ENCODE data around the gene EDNRB. TPM values are rescaled to one million over a fixed set of nuclear protein-coding genes. Genes with fewer than 3 reads are reported as not detected.
"Not testable (repeated sequence)": the region's sequence is repeated elsewhere in the genome, so short reads cannot be mapped to it uniquely, and the experiment has no call there.

Gene EDNRB
- polyA plus RNA-seq, 1 donor (not counting 4 experiments of a cell fraction or from before 2014, with no cell fraction given) = 0.01 TPM

DNA sequence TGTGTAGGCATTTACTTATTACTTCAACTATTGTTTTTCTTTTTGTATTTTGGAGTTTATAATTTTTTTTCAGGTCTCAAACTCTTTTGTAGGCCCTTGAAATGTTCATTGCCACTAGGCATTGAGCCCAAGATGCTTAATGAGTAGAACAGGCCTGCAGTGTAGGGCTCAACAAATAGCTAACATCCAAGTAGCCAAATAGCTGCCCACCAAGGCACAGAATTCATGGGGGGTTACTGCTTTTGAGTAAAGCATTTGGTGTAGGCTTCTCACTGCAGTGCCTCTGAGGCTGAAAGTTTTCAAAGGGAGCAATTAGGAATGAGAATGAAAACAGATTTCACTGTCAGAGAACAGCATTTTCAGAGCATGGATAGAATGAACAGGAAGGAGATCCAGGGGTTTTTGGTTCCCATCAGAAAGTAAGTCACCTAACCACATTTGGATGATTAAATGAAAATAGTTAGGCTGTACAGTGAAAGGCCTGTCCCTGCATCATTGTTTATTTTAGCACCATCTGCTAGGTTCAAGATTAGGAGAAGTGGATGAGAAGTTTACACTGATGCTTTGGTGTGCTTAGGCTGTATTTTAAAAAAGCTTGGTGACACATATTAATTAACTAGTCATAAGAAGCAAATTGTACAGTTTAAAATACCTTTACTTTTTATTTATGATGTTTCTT lies 61.0 kb downstream of the EDNRB start:
- no peak overlapping the region for H3K4me3 ChIP-seq (ENCODE audit: control insufficient read depth in 2 of 3, extremely low read depth in 1 of 3, insufficient read depth in 2 of 3, low read depth in 1 of 3, low read length in 3 of 3)
- H4K20me1 ChIP-seq (ENCODE audit: control insufficient read depth, extremely low read depth, insufficient read depth, low read length) = no peaks in the 10 kb centered on the region
- no peak overlapping the region for H3K27ac ChIP-seq (ENCODE audit: control insufficient read depth, insufficient read depth, low read length)
- H3K9me1 ChIP-seq (ENCODE audit: control insufficient read depth, extremely low read depth, insufficient read depth, low read length) = no peaks in the 10 kb centered on the region
- TF ChIP-seq, protein P1, sequence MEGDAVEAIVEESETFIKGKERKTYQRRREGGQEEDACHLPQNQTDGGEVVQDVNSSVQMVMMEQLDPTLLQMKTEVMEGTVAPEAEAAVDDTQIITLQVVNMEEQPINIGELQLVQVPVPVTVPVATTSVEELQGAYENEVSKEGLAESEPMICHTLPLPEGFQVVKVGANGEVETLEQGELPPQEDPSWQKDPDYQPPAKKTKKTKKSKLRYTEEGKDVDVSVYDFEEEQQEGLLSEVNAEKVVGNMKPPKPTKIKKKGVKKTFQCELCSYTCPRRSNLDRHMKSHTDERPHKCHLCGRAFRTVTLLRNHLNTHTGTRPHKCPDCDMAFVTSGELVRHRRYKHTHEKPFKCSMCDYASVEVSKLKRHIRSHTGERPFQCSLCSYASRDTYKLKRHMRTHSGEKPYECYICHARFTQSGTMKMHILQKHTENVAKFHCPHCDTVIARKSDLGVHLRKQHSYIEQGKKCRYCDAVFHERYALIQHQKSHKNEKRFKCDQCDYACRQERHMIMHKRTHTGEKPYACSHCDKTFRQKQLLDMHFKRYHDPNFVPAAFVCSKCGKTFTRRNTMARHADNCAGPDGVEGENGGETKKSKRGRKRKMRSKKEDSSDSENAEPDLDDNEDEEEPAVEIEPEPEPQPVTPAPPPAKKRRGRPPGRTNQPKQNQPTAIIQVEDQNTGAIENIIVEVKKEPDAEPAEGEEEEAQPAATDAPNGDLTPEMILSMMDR (optimal IDR thresholded peaks at IDR 0.05 in 1 of 3, IDR thresholded peaks at IDR 0.05 in 1 of 3, conservative IDR thresholded peaks at IDR 0.05 in 1 of 3; ENCODE audit: extremely low read depth in 1 of 3, insufficient read depth in 2 of 3, low read length in 3 of 3) = no peak
- no peak for TF ChIP-seq EZH2 (IDR thresholded peaks at IDR 0.05; ENCODE audit: low read length)
- no peak overlapping the region for H3K4me2 ChIP-seq (ENCODE audit: control insufficient read depth, extremely low read depth, insufficient read depth, low read depth, low read length)
- H3K4me1 ChIP-seq (ENCODE audit: control insufficient read depth, extremely low read depth, insufficient read depth, low read length) = no peaks in the 10 kb centered on the region
- no peaks in the 10 kb centered on the region for H3K79me2 ChIP-seq (ENCODE audit: control insufficient read depth, insufficient read depth, low read length)
- FAIRE-seq (no peak), DNase-seq (ENCODE audit: low read depth, low spot score) (no peak)
- H3K9ac ChIP-seq (ENCODE audit: control insufficient read depth, extremely low read depth, insufficient read depth, low read length) = no peak overlapping the region
- dilution Hi-C loops (cut with MboI; ENCODE audit: extremely low pct_ligation_motif_present, low sequenced_read_pairs) = no loop called here
- H3K9me3 ChIP-seq (ENCODE audit: control insufficient read depth, low read depth, low read length) = no peaks in the 10 kb centered on the region
- no peak overlapping the region for H2AFZ ChIP-seq (ENCODE audit: control insufficient read depth, low read length)
- H3K27me3 ChIP-seq (ENCODE audit: control insufficient read depth, extremely low read depth, insufficient read depth, low read length) = no peaks in the 10 kb centered on the region
- H3K36me3 ChIP-seq (ENCODE audit: control insufficient read depth in 2 of 2, extremely low read depth in 1 of 2, insufficient read depth in 2 of 2, low read length in 2 of 2) = no peaks in the 10 kb centered on the region

DNA sequence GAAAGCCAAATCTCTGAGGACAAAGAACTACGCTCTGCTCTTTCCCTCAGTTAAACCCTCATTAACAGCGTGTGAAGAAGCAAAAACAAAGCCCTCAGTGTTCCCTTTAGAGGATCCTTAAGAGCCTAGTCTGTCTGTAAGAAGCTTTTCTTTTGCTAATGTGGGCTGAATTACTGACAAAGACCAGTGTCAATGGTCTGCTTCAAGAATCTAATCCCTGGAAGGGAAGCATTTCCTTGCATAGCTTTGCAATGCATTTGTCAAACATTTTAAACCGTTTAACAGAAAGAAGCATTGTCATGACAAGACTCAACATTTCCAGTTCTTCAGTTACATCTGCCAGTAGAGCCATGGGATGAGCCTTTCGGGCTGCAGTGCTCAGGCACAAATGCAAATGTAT lies 64.9 kb downstream of the EDNRB start:
- no peak for DNase-seq (ENCODE audit: low read depth, low spot score)
- no peaks in the 10 kb centered on the region for H3K9me1 ChIP-seq (ENCODE audit: control insufficient read depth, extremely low read depth, insufficient read depth, low read length)
- H2AFZ ChIP-seq (ENCODE audit: control insufficient read depth, low read length) = no peak overlapping the region
- no peak overlapping the region for H3K9ac ChIP-seq (ENCODE audit: control insufficient read depth, extremely low read depth, insufficient read depth, low read length)
- H3K4me1 ChIP-seq (ENCODE audit: control insufficient read depth, extremely low read depth, insufficient read depth, low read length) = no peaks in the 10 kb centered on the region
- no peaks in the 10 kb centered on the region for H3K9me3 ChIP-seq (ENCODE audit: control insufficient read depth, low read depth, low read length)
- no peak overlapping the region for H3K27ac ChIP-seq (ENCODE audit: control insufficient read depth, insufficient read depth, low read length)
- H3K36me3 ChIP-seq (ENCODE audit: control insufficient read depth in 2 of 2, extremely low read depth in 1 of 2, insufficient read depth in 2 of 2, low read length in 2 of 2) = no peaks in the 10 kb centered on the region
- H3K4me2 ChIP-seq (ENCODE audit: control insufficient read depth, extremely low read depth, insufficient read depth, low read depth, low read length) = no peak overlapping the region
- dilution Hi-C loops (cut with MboI; ENCODE audit: extremely low pct_ligation_motif_present, low sequenced_read_pairs) = no loop called here
- TF ChIP-seq, protein P1 (optimal IDR thresholded peaks at IDR 0.05 in 1 of 3, IDR thresholded peaks at IDR 0.05 in 1 of 3, conservative IDR thresholded peaks at IDR 0.05 in 1 of 3; ENCODE audit: extremely low read depth in 1 of 3, insufficient read depth in 2 of 3, low read length in 3 of 3) = no peak
- no peak for TF ChIP-seq EZH2 (IDR thresholded peaks at IDR 0.05; ENCODE audit: low read length)
- H4K20me1 ChIP-seq (ENCODE audit: control insufficient read depth, extremely low read depth, insufficient read depth, low read length) = no peaks in the 10 kb centered on the region
- no peak for FAIRE-seq
- no peaks in the 10 kb centered on the region for H3K27me3 ChIP-seq (ENCODE audit: control insufficient read depth, extremely low read depth, insufficient read depth, low read length)
- H3K79me2 ChIP-seq (ENCODE audit: control insufficient read depth, insufficient read depth, low read length) = no peaks in the 10 kb centered on the region
- no peak overlapping the region for H3K4me3 ChIP-seq (ENCODE audit: control insufficient read depth in 2 of 3, extremely low read depth in 1 of 3, insufficient read depth in 2 of 3, low read depth in 1 of 3, low read length in 3 of 3)

DNA sequence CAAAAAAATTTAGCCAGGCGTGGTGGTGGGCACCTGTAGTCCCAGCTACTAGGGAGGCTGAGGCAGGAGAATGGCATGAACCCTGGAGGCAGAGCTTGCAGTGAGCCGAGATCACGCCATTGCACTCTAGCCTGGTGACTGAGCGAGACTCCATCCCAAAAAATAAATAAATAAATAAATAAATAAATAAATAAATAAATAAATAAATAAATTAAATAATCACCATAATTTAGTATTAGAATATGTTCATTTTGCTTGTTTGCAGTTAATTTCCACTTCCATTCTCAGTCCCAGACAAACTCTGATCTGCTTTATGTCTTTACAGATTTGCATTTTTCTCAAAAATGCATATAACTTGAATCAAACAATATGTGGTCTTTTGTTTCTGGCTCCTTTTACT lies 70.6 kb downstream of the EDNRB start:
- H3K27me3 ChIP-seq (ENCODE audit: control insufficient read depth, extremely low read depth, insufficient read depth, low read length); FAIRE-seq; H4K20me1 ChIP-seq (ENCODE audit: control insufficient read depth, extremely low read depth, insufficient read depth, low read length); DNase-seq (ENCODE audit: low read depth, low spot score); H3K36me3 ChIP-seq (ENCODE audit: control insufficient read depth in 2 of 2, extremely low read depth in 1 of 2, insufficient read depth in 2 of 2, low read length in 2 of 2); H3K27ac ChIP-seq (ENCODE audit: control insufficient read depth, insufficient read depth, low read length); dilution Hi-C loops (cut with MboI; ENCODE audit: extremely low pct_ligation_motif_present, low sequenced_read_pairs); H3K4me2 ChIP-seq (ENCODE audit: control insufficient read depth, extremely low read depth, insufficient read depth, low read depth, low read length); H2AFZ ChIP-seq (ENCODE audit: control insufficient read depth, low read length); H3K9me1 ChIP-seq (ENCODE audit: control insufficient read depth, extremely low read depth, insufficient read depth, low read length); H3K4me1 ChIP-seq (ENCODE audit: control insufficient read depth, extremely low read depth, insufficient read depth, low read length); H3K9ac ChIP-seq (ENCODE audit: control insufficient read depth, extremely low read depth, insufficient read depth, low read length); H3K9me3 ChIP-seq (ENCODE audit: control insufficient read depth, low read depth, low read length); H3K4me3 ChIP-seq (ENCODE audit: control insufficient read depth in 2 of 3, extremely low read depth in 1 of 3, insufficient read depth in 2 of 3, low read depth in 1 of 3, low read length in 3 of 3); H3K79me2 ChIP-seq (ENCODE audit: control insufficient read depth, insufficient read depth, low read length): not testable (repeated sequence)
